ENCODE results near the gene SYT8.

Gene SYT8

DNA sequence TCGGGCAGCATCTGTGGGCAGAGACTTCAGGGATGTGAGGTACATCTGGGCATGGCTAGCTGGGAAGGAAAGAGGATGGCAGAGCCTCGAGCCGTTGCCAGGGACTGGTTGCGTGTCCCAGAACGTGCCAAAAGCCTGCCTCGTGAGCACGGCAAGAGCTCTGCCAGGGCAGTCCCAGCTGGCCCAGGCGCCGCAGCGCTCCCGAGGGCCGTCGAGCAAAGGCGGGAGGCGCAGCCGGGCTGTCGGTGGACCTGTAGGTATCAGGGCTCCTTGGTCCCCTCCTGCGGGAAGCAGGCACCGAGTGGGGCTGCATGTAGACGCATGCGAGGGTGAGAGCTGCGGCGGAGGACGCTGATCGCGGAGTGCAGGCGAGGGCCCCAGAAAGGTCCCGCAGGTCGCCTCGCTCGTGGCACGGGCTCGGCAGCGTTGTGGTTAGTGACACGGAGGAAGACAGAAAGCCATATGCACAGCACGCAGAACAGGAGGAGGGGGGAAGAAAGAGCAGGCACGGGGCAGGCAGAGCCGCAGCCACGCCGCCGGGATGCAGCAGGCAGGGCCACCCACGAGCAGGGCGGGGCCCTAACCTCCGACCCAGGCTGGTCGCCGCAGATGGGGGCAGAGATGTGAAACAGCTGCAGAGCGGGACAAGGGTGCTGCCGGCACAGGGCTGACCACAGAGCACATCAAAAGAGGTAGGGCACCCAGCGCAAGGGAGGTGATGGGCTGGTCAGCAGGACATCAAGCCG lies 36.1 kb downstream of the SYT8 start:
- Histone ChIP-seq H3K4me3 (ENCODE audit: low read depth in 1 of 2, low read length in 2 of 2) (no peak overlapping the region), H3K9me3 (ENCODE audit: insufficient read depth, low read length, severe bottlenecking) (no peaks in the 10 kb centered on the region), H3K27me3 (ENCODE audit: insufficient read depth, low read length, poor library complexity) (no peaks in the 10 kb centered on the region), H3K79me2 (ENCODE audit: insufficient read depth, low read length) (no peaks in the 10 kb centered on the region), H2AFZ (ENCODE audit: low read depth, low read length) (no peak overlapping the region), H3K36me3 (ENCODE audit: insufficient read depth, low read length) (no peaks in the 10 kb centered on the region), H4K20me1 (ENCODE audit: insufficient read depth, low read length) (no peaks in the 10 kb centered on the region; the same call in 1 of the 2 replicates), H3K4me1 (ENCODE audit: insufficient read depth, low read length) (no peaks in the 10 kb centered on the region), H3K4me2 (ENCODE audit: insufficient read depth, low read length) (no peak overlapping the region), H3K27ac (ENCODE audit: low read length) (no peak overlapping the region), H3K9ac (ENCODE audit: low read depth, low read length) (no peak overlapping the region)
- DNase-seq (no peak), ATAC-seq (ENCODE audit: insufficient read depth, low read depth) (no peak; the same call in 2 of the 3 replicates)
- TF ChIP-seq EZH2 (IDR thresholded peaks at IDR 0.05; ENCODE audit: borderline replicate concordance, low read depth, low read length, severe bottlenecking), result no peak
- TF ChIP-seq, protein P1, sequence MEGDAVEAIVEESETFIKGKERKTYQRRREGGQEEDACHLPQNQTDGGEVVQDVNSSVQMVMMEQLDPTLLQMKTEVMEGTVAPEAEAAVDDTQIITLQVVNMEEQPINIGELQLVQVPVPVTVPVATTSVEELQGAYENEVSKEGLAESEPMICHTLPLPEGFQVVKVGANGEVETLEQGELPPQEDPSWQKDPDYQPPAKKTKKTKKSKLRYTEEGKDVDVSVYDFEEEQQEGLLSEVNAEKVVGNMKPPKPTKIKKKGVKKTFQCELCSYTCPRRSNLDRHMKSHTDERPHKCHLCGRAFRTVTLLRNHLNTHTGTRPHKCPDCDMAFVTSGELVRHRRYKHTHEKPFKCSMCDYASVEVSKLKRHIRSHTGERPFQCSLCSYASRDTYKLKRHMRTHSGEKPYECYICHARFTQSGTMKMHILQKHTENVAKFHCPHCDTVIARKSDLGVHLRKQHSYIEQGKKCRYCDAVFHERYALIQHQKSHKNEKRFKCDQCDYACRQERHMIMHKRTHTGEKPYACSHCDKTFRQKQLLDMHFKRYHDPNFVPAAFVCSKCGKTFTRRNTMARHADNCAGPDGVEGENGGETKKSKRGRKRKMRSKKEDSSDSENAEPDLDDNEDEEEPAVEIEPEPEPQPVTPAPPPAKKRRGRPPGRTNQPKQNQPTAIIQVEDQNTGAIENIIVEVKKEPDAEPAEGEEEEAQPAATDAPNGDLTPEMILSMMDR (IDR thresholded peaks at IDR 0.05; ENCODE audit: borderline replicate concordance, extremely low read depth, low read length, poor library complexity, severe bottlenecking), result no peak

DNA sequence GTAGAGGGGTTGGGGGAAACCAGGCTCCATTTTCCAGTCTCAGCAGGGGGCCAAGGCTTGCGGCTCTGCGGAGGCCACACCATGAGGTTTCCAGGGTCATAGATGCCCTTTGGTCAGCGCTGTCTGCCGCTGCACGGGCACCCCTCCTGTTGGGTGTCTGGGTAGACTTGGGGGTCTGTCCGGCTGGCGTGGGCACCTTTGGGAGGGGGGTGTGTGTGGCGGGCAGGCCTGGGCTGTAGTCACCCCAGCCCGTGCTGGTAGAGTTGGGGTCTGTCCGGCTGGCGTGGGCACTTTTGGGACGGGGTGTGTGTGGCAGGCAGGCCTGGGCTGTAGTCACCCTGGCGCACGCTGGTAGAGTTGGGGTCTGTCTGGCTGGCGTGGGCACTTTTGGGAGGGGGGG lies 36.7 kb downstream of the SYT8 start:
- Histone ChIP-seq H3K4me1 (ENCODE audit: insufficient read depth, low read length) (no peaks in the 10 kb centered on the region), H3K4me2 (ENCODE audit: insufficient read depth, low read length) (no peak overlapping the region), H3K27me3 (ENCODE audit: insufficient read depth, low read length, poor library complexity) (no peaks in the 10 kb centered on the region), H3K36me3 (ENCODE audit: insufficient read depth, low read length) (no peaks in the 10 kb centered on the region), H3K79me2 (ENCODE audit: insufficient read depth, low read length) (no peaks in the 10 kb centered on the region), H2AFZ (ENCODE audit: low read depth, low read length) (no peak overlapping the region), H3K9me3 (ENCODE audit: insufficient read depth, low read length, severe bottlenecking) (no peaks in the 10 kb centered on the region), H3K4me3 (ENCODE audit: low read depth in 1 of 2, low read length in 2 of 2) (no peak overlapping the region), H3K27ac (ENCODE audit: low read length) (no peak overlapping the region), H4K20me1 (ENCODE audit: insufficient read depth, low read length) (no peaks in the 10 kb centered on the region; the same call in 1 of the 2 replicates), H3K9ac (ENCODE audit: low read depth, low read length) (no peak overlapping the region)
- DNase-seq, result no peak
- no peak for ATAC-seq (ENCODE audit: insufficient read depth, low read depth)
- TF ChIP-seq EZH2 (IDR thresholded peaks at IDR 0.05; ENCODE audit: borderline replicate concordance, low read depth, low read length, severe bottlenecking), result no peak
- TF ChIP-seq, protein P1 (IDR thresholded peaks at IDR 0.05; ENCODE audit: borderline replicate concordance, extremely low read depth, low read length, poor library complexity, severe bottlenecking), result no peak

DNA sequence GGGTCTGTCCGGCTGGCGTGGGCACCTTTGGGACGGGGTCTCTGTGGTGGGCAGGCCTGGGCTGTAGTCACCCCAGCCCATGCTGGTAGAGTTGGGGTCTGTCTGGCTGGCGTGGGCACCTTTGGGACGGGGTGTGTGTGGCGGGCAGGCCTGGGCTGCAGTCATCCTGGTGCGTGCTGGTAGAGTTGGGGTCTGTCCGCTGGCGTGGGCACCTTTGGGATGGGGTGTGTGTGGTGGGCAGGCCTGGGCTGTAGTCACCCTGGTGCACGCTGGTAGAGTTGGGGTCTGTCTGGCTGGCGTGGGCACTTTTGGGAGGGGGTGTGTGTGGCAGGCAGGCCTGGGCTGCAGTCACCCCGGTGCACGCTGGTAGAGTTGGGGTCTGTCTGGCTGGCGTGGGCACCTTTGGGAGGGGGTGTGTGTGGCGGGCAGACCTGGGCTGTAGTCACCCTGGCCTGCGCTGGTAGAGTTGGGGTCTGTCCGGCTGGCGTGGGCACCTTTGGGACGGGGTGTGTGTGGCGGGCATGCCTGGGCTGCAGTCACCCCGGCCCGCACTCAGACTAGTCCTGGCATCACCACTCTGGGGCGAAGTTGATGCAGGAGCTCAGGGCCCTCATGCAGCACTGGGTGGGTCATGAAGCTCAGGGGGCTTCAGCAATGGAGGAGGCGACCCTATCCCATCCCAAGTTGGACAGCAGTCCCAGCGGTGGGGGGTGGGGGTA lies 37.6 kb downstream of the SYT8 start:
- H3K79me2 ChIP-seq (ENCODE audit: insufficient read depth, low read length), result no peaks in the 10 kb centered on the region
- H4K20me1 ChIP-seq (ENCODE audit: insufficient read depth, low read length), result no peaks in the 10 kb centered on the region; the same call in 1 of the 2 replicates
- TF ChIP-seq, protein P1 (IDR thresholded peaks at IDR 0.05; ENCODE audit: borderline replicate concordance, extremely low read depth, low read length, poor library complexity, severe bottlenecking), result no peak
- no peak for TF ChIP-seq EZH2 (IDR thresholded peaks at IDR 0.05; ENCODE audit: borderline replicate concordance, low read depth, low read length, severe bottlenecking)
- DNase-seq (no peak), ATAC-seq (ENCODE audit: insufficient read depth, low read depth) (no peak)
- H3K9me3 ChIP-seq (ENCODE audit: insufficient read depth, low read length, severe bottlenecking), result no peaks in the 10 kb centered on the region
- no peaks in the 10 kb centered on the region for H3K4me1 ChIP-seq (ENCODE audit: insufficient read depth, low read length)
- H3K36me3 ChIP-seq (ENCODE audit: insufficient read depth, low read length), result no peaks in the 10 kb centered on the region
- H3K4me3 ChIP-seq (ENCODE audit: low read depth in 1 of 2, low read length in 2 of 2), result no peak overlapping the region
- no peaks in the 10 kb centered on the region for H3K27me3 ChIP-seq (ENCODE audit: insufficient read depth, low read length, poor library complexity)
- H3K27ac ChIP-seq (ENCODE audit: low read length), result no peak overlapping the region
- no peak overlapping the region for H2AFZ ChIP-seq (ENCODE audit: low read depth, low read length)
- H3K4me2 ChIP-seq (ENCODE audit: insufficient read depth, low read length), result no peak overlapping the region
- no peak overlapping the region for H3K9ac ChIP-seq (ENCODE audit: low read depth, low read length)
